Bronchial epithelial cell (primary cell): ENCODE data around the gene PTH. TPM values are rescaled to one million over a fixed set of nuclear protein-coding genes. Genes with fewer than 3 reads are reported as not detected.

ENCODE experiments used
- DNase-seq: peaks from one replicate; pipeline ENCODE4 v3.0.0-alpha.2; 2010; ENCODE audit warnings: low read depth
- FAIRE-seq: peaks from 2 replicates; lab custom pipeline; 2011; peaks lifted over from hg19 to GRCh38; lab: Jason Lieb, UNC
- H3K27me3 ChIP-seq: 2 replicates; pipeline ENCODE4 v1.5.1; 2011; ENCODE audit warnings: low read length; ENCODE audit not compliant: control insufficient read depth, insufficient read depth
- H3K36me3 ChIP-seq: 2 replicates; pipeline ENCODE4 v1.5.1; 2011; ENCODE audit warnings: low read length; ENCODE audit not compliant: control insufficient read depth, insufficient read depth
- H3K4me3 ChIP-seq: 2 replicates; pipeline ENCODE4 v1.5.1; 2011; ENCODE audit warnings: mild to moderate bottlenecking, low read depth, low read length, control low read depth
- CTCF ChIP-seq: IDR thresholded peaks from 2 replicates; pipeline ENCODE4 v1.5.1; 2011; ENCODE audit warnings: mild to moderate bottlenecking, moderate library complexity, low read length, control low read depth, inconsistent platforms; ENCODE audit not compliant: insufficient read depth, severe bottlenecking
- total RNA-seq: library from RNA; depleted of rRNA; stranded (reverse); fragments of >200 nt; gene quantifications from 2 replicates; pipeline ENCODE4 v1.2.1, GENCODE V29; 2014

The PTH gene
- total RNA-seq, 1 donor from 2014 or later: not detected

GRCh38 chr11:13448876-13449275, 46.9 kb downstream of the PTH start:
- DNase-seq: no peak
- no peaks in the 10 kb centered on the region for H3K27me3 ChIP-seq
- FAIRE-seq: no peak
- no peak overlapping the region for H3K4me3 ChIP-seq
- no peaks in the 10 kb centered on the region for H3K36me3 ChIP-seq
- TF ChIP-seq CTCF: no peak

GRCh38 chr11:13446444-13446843, 49.4 kb downstream of the PTH start:
- Histone ChIP-seq H3K27me3 (no peaks in the 10 kb centered on the region), H3K36me3 (no peaks in the 10 kb centered on the region), H3K4me3 (no peak overlapping the region)
- DNase-seq: peak; percentile 48
- no peak for TF ChIP-seq CTCF
- no peak for FAIRE-seq

- no peak for TF ChIP-seq CTCF
- FAIRE-seq (no peak), DNase-seq (no peak)
- no peak overlapping the region for H3K4me3 ChIP-seq
- H3K36me3 ChIP-seq: no peaks in the 10 kb centered on the region
- no peaks in the 10 kb centered on the region for H3K27me3 ChIP-seq
These were observed 50.2 kb downstream of the PTH start for GRCh38 chr11:13445588-13445987.

Other genes with a start within 250 kb of the PTH start
- gene BMAL1, start 218.2 kb downstream of the PTH start, total RNA-seq: 36.6 and 39.9 TPM in 2 replicates
- gene BTBD10, start 32.8 kb downstream of the PTH start, total RNA-seq: 120 and 128 TPM in 2 replicates
- 78.7 and 90.5 TPM in 2 replicates for gene FAR1, start 172.7 kb upstream of the PTH start, total RNA-seq